Ectodermal cell (in vitro differentiated cells): ENCODE measurements around the gene CA14. TPM values are rescaled to one million over a fixed set of nuclear protein-coding genes. Genes with fewer than 3 reads are reported as not detected.
"Not testable (repeated sequence)": the region's sequence is repeated elsewhere in the genome, so short reads cannot be mapped to it uniquely, and the experiment has no call there.

Experiments
- H3K27ac ChIP-seq: 2 replicates; pipeline ENCODE4 v1.7.0; 2013; ENCODE audit warnings: mild to moderate bottlenecking, low read depth, low read length; ENCODE audit not compliant: insufficient read depth, poor library complexity, severe bottlenecking
- H3K27me3 ChIP-seq: 2 replicates; pipeline ENCODE4 v1.7.0; 2013; ENCODE audit warnings: mild to moderate bottlenecking, low read length; ENCODE audit not compliant: insufficient read depth, control insufficient read depth, poor library complexity, severe bottlenecking
- H3K36me3 ChIP-seq: one replicate; pipeline ENCODE4 v1.7.0; 2013; ENCODE audit warnings: low read length; ENCODE audit not compliant: control insufficient read depth, insufficient read depth
- H3K4me1 ChIP-seq: one replicate; pipeline ENCODE4 v1.7.0; 2013; ENCODE audit warnings: low read length; ENCODE audit not compliant: control insufficient read depth, insufficient read depth
- H3K4me3 ChIP-seq: 2 replicates; pipeline ENCODE4 v1.7.0; 2013; ENCODE audit warnings: low read depth, low read length, control low read depth; ENCODE audit not compliant: insufficient read depth
- H3K9me3 ChIP-seq: 2 replicates; pipeline ENCODE4 v1.7.0; 2013; ENCODE audit warnings: mild to moderate bottlenecking, low read length, moderate library complexity; ENCODE audit not compliant: control insufficient read depth
- WGBS, 2 experiments: methylation state at CpG; one replicate each; pipeline ENCODE4 v1.1.7; 2013; ENCODE audit warnings: missing lambda C conversion rate in 2 of 2; 5-methylcytosine and 5-hydroxymethylcytosine counted together
- polyA plus RNA-seq, 4 experiments: library from polyadenylated mRNA; stranded (reverse); fragments of 50-300 nt; gene quantifications; one replicate each; pipeline ENCODE4 v1.2.3, GENCODE V29; 2013

Gene CA14
- 90.5 TPM for polyA plus RNA-seq (2013, experiment 1 of 4)
- 92.7 TPM for polyA plus RNA-seq (2013, experiment 2 of 4)
- polyA plus RNA-seq (2013, experiment 3 of 4), result 88.7 TPM
- 105 TPM for polyA plus RNA-seq (2013, experiment 4 of 4)

GRCh38 chr1:150257624-150258585, at the start of gene CA14:
Gene CA14 (plus strand): TSS chr1:150257774. CDS start chr1:150258129, 355 bp downstream.
- Histone ChIP-seq H3K36me3 (peaks cover 15% of the 10 kb centered on the region), H3K27me3 (no peaks in the 10 kb centered on the region), H3K27ac (peak within 1 kb of the TSS; percentile 100), H3K4me3 (peak within 1 kb of the TSS; percentile 72), H3K9me3 (no peaks in the 10 kb centered on the region), H3K4me1 (peaks cover 11% of the 10 kb centered on the region)
- 0 to 1% methylated on average over 13 of the region's 13 CpGs for WGBS, 2 experiments

GRCh38 chr1:150208460-150208859, 49.1 kb upstream of the CA14 start:
- 91 to 92% methylated on average over 5 to 6 of the region's 6 CpGs for WGBS, 2 experiments
- not testable (repeated sequence) for H3K27me3 ChIP-seq, H3K4me1 ChIP-seq, H3K4me3 ChIP-seq, H3K27ac ChIP-seq, H3K9me3 ChIP-seq, H3K36me3 ChIP-seq

- Histone ChIP-seq H3K27me3 (no peaks in the 10 kb centered on the region), H3K9me3 (no peaks in the 10 kb centered on the region), H3K36me3 (no peaks in the 10 kb centered on the region), H3K4me3 (no peak overlapping the region), H3K27ac (no peak overlapping the region), H3K4me1 (no peaks in the 10 kb centered on the region)
- WGBS, 2 experiments, result 94 to 96% methylated on average over 4 of the region's 4 CpGs
Measured at GRCh38 chr1:150210091-150210490, 47.5 kb upstream of the CA14 start.

- no peak overlapping the region for H3K4me3 ChIP-seq
- no peaks in the 10 kb centered on the region for H3K27me3 ChIP-seq
- H3K36me3 ChIP-seq, result no peaks in the 10 kb centered on the region
- H3K9me3 ChIP-seq, result no peaks in the 10 kb centered on the region
- no peak overlapping the region for H3K27ac ChIP-seq
- no peaks in the 10 kb centered on the region for H3K4me1 ChIP-seq
- 88% methylated on average over 1 to 2 of the region's 4 CpGs for WGBS, 2 experiments
Measured at GRCh38 chr1:150210706-150211105, 46.9 kb upstream of the CA14 start.

GRCh38 chr1:150212070-150212469, 45.5 kb upstream of the CA14 start:
- Histone ChIP-seq H3K27ac (no peak overlapping the region), H3K4me1 (no peaks in the 10 kb centered on the region), H3K4me3 (no peak overlapping the region), H3K36me3 (no peaks in the 10 kb centered on the region), H3K9me3 (no peaks in the 10 kb centered on the region), H3K27me3 (no peaks in the 10 kb centered on the region)
- 89 to 93% methylated on average over 8 to 9 of the region's 9 CpGs for whole genome bisulfite sequencing, 2 experiments

- 21% methylated on average over 38 of the region's 38 CpGs for WGBS, 2 experiments
- H3K4me1 ChIP-seq, result no peaks in the 10 kb centered on the region
Measured at GRCh38 chr1:150213170-150214098, 44.1 kb upstream of the CA14 start.

GRCh38 chr1:150214099-150214756, 43.3 kb upstream of the CA14 start:
- H3K27me3 ChIP-seq, H3K36me3 ChIP-seq, H3K4me1 ChIP-seq, H3K9me3 ChIP-seq: not testable (repeated sequence)
- Histone ChIP-seq H3K27ac (peak overlapping the region; percentile 83), H3K4me3 (peak overlapping the region; percentile 41)
- 75% methylated on average over 13 to 14 of the region's 18 CpGs for WGBS, 2 experiments

More at GRCh38 chr1:150213170-150214098, 44.1 kb upstream of the CA14 start:
- no peaks in the 10 kb centered on the region for H3K36me3 ChIP-seq
- no peaks in the 10 kb centered on the region for H3K9me3 ChIP-seq
- H3K4me3 ChIP-seq, result peak overlapping the region; percentile 41
- H3K27me3 ChIP-seq, result no peaks in the 10 kb centered on the region
- peak overlapping the region; percentile 83 for H3K27ac ChIP-seq

- not testable (repeated sequence) for H3K9me3 ChIP-seq
Measured at GRCh38 chr1:150215855-150216254, 41.7 kb upstream of the CA14 start.

GRCh38 chr1:150221552-150221951, 36.0 kb upstream of the CA14 start:
- H3K4me3 ChIP-seq, result no peak overlapping the region
- H3K36me3 ChIP-seq, result peaks cover 37% of the 10 kb centered on the region
- no peaks in the 10 kb centered on the region for H3K27me3 ChIP-seq
- WGBS, 2 experiments, result 90 to 100% methylated on average over 2 of the region's 2 CpGs
- no peaks in the 10 kb centered on the region for H3K4me1 ChIP-seq
- H3K27ac ChIP-seq, result no peak overlapping the region
- no peaks in the 10 kb centered on the region for H3K9me3 ChIP-seq

More at GRCh38 chr1:150215855-150216254, 41.7 kb upstream of the CA14 start:
- H3K36me3 ChIP-seq, result peaks cover 13% of the 10 kb centered on the region
- 92 to 97% methylated on average over 6 of the region's 6 CpGs for WGBS, 2 experiments
- not testable (repeated sequence) for H3K27me3 ChIP-seq, H3K27ac ChIP-seq, H3K4me1 ChIP-seq, H3K4me3 ChIP-seq
